Measurements from ENCODE around the gene FBXL2. TPM values are rescaled to one million over a fixed set of nuclear protein-coding genes. Genes with fewer than 3 reads are reported as not detected.

The FBXL2 gene
- 6.0 to 8.5 TPM (median 7.2 TPM) in 5 replicates for total RNA-seq (2022; extraction: Qiagen RNA extraction; ENCODE audit: low read depth)

GRCh38 chr3:33277193-33277882 is at the start of gene FBXL2:
Gene FBXL2 (plus strand): TSS chr3:33277442. CDS start chr3:33277513, 71 bp downstream.

Other genes with a start within 250 kb of the FBXL2 start
- 61.8 to 75.9 TPM (median 72.0 TPM) in 5 replicates for gene GLB1, start 180.3 kb upstream of the FBXL2 start, total RNA-seq (2022; extraction: Qiagen RNA extraction; ENCODE audit: low read depth)
- gene TMPPE, start 180.3 kb upstream of the FBXL2 start, total RNA-seq (2022; extraction: Qiagen RNA extraction; ENCODE audit: low read depth): 1.1 to 1.7 TPM (median 1.5 TPM) in 5 replicates
- gene CRTAP, start 163.4 kb upstream of the FBXL2 start, total RNA-seq (2022; extraction: Qiagen RNA extraction; ENCODE audit: low read depth): 260 to 303 TPM (median 297 TPM) in 5 replicates
- gene SUSD5, start 58.6 kb upstream of the FBXL2 start, total RNA-seq (2022; extraction: Qiagen RNA extraction; ENCODE audit: low read depth): 3.2 to 4.3 TPM (median 3.5 TPM) in 5 replicates
- 53.0 to 67.9 TPM (median 56.0 TPM) in 5 replicates for gene UBP1, start 163.0 kb downstream of the FBXL2 start, total RNA-seq (2022; extraction: Qiagen RNA extraction; ENCODE audit: low read depth)

Measured in A549 treated with CpdA at 1 μM for 4 hours (cell line).